ENCODE results near the gene SNHG17. TPM values are rescaled to one million over a fixed set of nuclear protein-coding genes. Genes with fewer than 3 reads are reported as not detected.

Gene SNHG17
- total and polyA plus RNA-seq, 9 of the 15 experiments (the other 6 are each of a cell fraction or from before 2014, with no cell fraction given) = 29.8 to 106 (median 57.7) TPM

Small RNA genes lying within 50 kb of the gene (small RNA-seq; reads per million reads assigned to genes)
- gene RF00056 (not detected), gene SNORA60 (4.5 reads per million, percentile 92 among the genes with 10 or more reads in this experiment), gene SNORA71A (48.5 reads per million, percentile 98 among the genes with 10 or more reads in this experiment), gene SNORA71B (17.3 reads per million, percentile 96 among the genes with 10 or more reads in this experiment), gene SNORA71C (10.8 reads per million, percentile 95 among the genes with 10 or more reads in this experiment), gene SNORA71D (492 reads per million, percentile 99 among the genes with 10 or more reads in this experiment), gene SNORA71E (not detected)

Other genes starting within 250 kb of the SNHG17 start
- not detected in 2 replicates for gene KIAA1755, start 174.6 kb downstream of the SNHG17 start, total RNA-seq (2014; rRNA removed)
- not detected in 2 replicates for gene KIAA1755, start 174.6 kb downstream of the SNHG17 start, total RNA-seq (2014; rRNA removed; fragmentation: Illumina TruSeq; extraction: Trizol)
- gene KIAA1755, start 174.6 kb downstream of the SNHG17 start, total RNA-seq (2015; rRNA removed; fragmentation: Illumina TruSeq; extraction: Trizol) = not detected in 2 replicates
- gene KIAA1755, start 174.6 kb downstream of the SNHG17 start, total RNA-seq (2021) = not detected in 2 replicates
- not detected in 2 replicates for gene KIAA1755, start 174.6 kb downstream of the SNHG17 start, polyA plus RNA-seq (2011; rRNA removed)
- not detected in 2 replicates for gene KIAA1755, start 174.6 kb downstream of the SNHG17 start, polyA plus RNA-seq (2014; fragmentation: Illumina TruSeq; extraction: Trizol)
- gene KIAA1755, start 174.6 kb downstream of the SNHG17 start, polyA plus RNA-seq (2014; fragmentation: Nextera tagmentation; extraction: Ambion mirVana) = not detected
- 0.12 TPM in 1 of 2 replicates, not detected in the other for gene KIAA1755, start 174.6 kb downstream of the SNHG17 start, polyA plus RNA-seq (2014; rRNA removed)
- not detected in 2 replicates for gene BPI, start 131.2 kb downstream of the SNHG17 start, total RNA-seq (2014; rRNA removed)
- not detected in 2 replicates for gene BPI, start 131.2 kb downstream of the SNHG17 start, total RNA-seq (2014; rRNA removed; fragmentation: Illumina TruSeq; extraction: Trizol)
- gene BPI, start 131.2 kb downstream of the SNHG17 start, total RNA-seq (2015; rRNA removed; fragmentation: Illumina TruSeq; extraction: Trizol) = not detected in 2 replicates
- not detected in 2 replicates for gene BPI, start 131.2 kb downstream of the SNHG17 start, total RNA-seq (2021)
- not detected in 2 replicates for gene BPI, start 131.2 kb downstream of the SNHG17 start, polyA plus RNA-seq (2011; rRNA removed)
- gene BPI, start 131.2 kb downstream of the SNHG17 start, polyA plus RNA-seq (2014; fragmentation: Illumina TruSeq; extraction: Trizol) = not detected in 2 replicates
- gene BPI, start 131.2 kb downstream of the SNHG17 start, polyA plus RNA-seq (2014; fragmentation: Nextera tagmentation; extraction: Ambion mirVana) = not detected
- not detected in 2 replicates for gene BPI, start 131.2 kb downstream of the SNHG17 start, polyA plus RNA-seq (2014; rRNA removed)
- gene LBP, start 88.8 kb downstream of the SNHG17 start, total RNA-seq (2014; rRNA removed) = 0.08 TPM in 1 of 2 replicates, not detected in the other
- not detected in 2 replicates for gene LBP, start 88.8 kb downstream of the SNHG17 start, total RNA-seq (2014; rRNA removed; fragmentation: Illumina TruSeq; extraction: Trizol)
- gene LBP, start 88.8 kb downstream of the SNHG17 start, total RNA-seq (2015; rRNA removed; fragmentation: Illumina TruSeq; extraction: Trizol) = 0.07 and 0.11 TPM in 2 replicates
- 0.11 and 0.31 TPM in 2 replicates for gene LBP, start 88.8 kb downstream of the SNHG17 start, total RNA-seq (2021)
- 0.10 TPM in 1 of 2 replicates, not detected in the other for gene LBP, start 88.8 kb downstream of the SNHG17 start, polyA plus RNA-seq (2011; rRNA removed)
- 0.15 TPM in 1 of 2 replicates, not detected in the other for gene LBP, start 88.8 kb downstream of the SNHG17 start, polyA plus RNA-seq (2014; fragmentation: Illumina TruSeq; extraction: Trizol)
- gene LBP, start 88.8 kb downstream of the SNHG17 start, polyA plus RNA-seq (2014; fragmentation: Nextera tagmentation; extraction: Ambion mirVana) = under 1 TPM; 0.06 to 0.07 TPM
- gene LBP, start 88.8 kb downstream of the SNHG17 start, polyA plus RNA-seq (2014; rRNA removed) = not detected in 2 replicates
- gene RALGAPB, start 37.5 kb upstream of the SNHG17 start, total RNA-seq (2014; rRNA removed) = 11.6 and 14.7 TPM in 2 replicates
- gene RALGAPB, start 37.5 kb upstream of the SNHG17 start, total RNA-seq (2014; rRNA removed; fragmentation: Illumina TruSeq; extraction: Trizol) = 18.5 and 21.2 TPM in 2 replicates
- gene RALGAPB, start 37.5 kb upstream of the SNHG17 start, total RNA-seq (2015; rRNA removed; fragmentation: Illumina TruSeq; extraction: Trizol) = 17.7 and 18.6 TPM in 2 replicates
- 21.7 and 23.8 TPM in 2 replicates for gene RALGAPB, start 37.5 kb upstream of the SNHG17 start, total RNA-seq (2021)
- gene RALGAPB, start 37.5 kb upstream of the SNHG17 start, polyA plus RNA-seq (2011; rRNA removed) = 12.5 and 13.6 TPM in 2 replicates
- 21.1 and 25.6 TPM in 2 replicates for gene RALGAPB, start 37.5 kb upstream of the SNHG17 start, polyA plus RNA-seq (2014; fragmentation: Illumina TruSeq; extraction: Trizol)
- 1 to 10 TPM; 4.3 to 6.0 TPM for gene RALGAPB, start 37.5 kb upstream of the SNHG17 start, polyA plus RNA-seq (2014; fragmentation: Nextera tagmentation; extraction: Ambion mirVana)
- 11.3 and 11.7 TPM in 2 replicates for gene RALGAPB, start 37.5 kb upstream of the SNHG17 start, polyA plus RNA-seq (2014; rRNA removed)
- gene ADIG, start 145.9 kb upstream of the SNHG17 start, total RNA-seq (2014; rRNA removed) = not detected in 2 replicates
- gene ADIG, start 145.9 kb upstream of the SNHG17 start, total RNA-seq (2014; rRNA removed; fragmentation: Illumina TruSeq; extraction: Trizol) = not detected in 2 replicates
- not detected in 2 replicates for gene ADIG, start 145.9 kb upstream of the SNHG17 start, total RNA-seq (2015; rRNA removed; fragmentation: Illumina TruSeq; extraction: Trizol)
- gene ADIG, start 145.9 kb upstream of the SNHG17 start, total RNA-seq (2021) = not detected in 2 replicates
- not detected in 2 replicates for gene ADIG, start 145.9 kb upstream of the SNHG17 start, polyA plus RNA-seq (2011; rRNA removed)
- not detected in 2 replicates for gene ADIG, start 145.9 kb upstream of the SNHG17 start, polyA plus RNA-seq (2014; fragmentation: Illumina TruSeq; extraction: Trizol)
- gene ADIG, start 145.9 kb upstream of the SNHG17 start, polyA plus RNA-seq (2014; fragmentation: Nextera tagmentation; extraction: Ambion mirVana) = not detected
- gene ADIG, start 145.9 kb upstream of the SNHG17 start, polyA plus RNA-seq (2014; rRNA removed) = not detected in 2 replicates
- not detected in 2 replicates for gene ARHGAP40, start 166.5 kb upstream of the SNHG17 start, total RNA-seq (2014; rRNA removed)
- gene ARHGAP40, start 166.5 kb upstream of the SNHG17 start, total RNA-seq (2014; rRNA removed; fragmentation: Illumina TruSeq; extraction: Trizol) = not detected in 2 replicates
- gene ARHGAP40, start 166.5 kb upstream of the SNHG17 start, total RNA-seq (2015; rRNA removed; fragmentation: Illumina TruSeq; extraction: Trizol) = not detected in 2 replicates
- not detected in 2 replicates for gene ARHGAP40, start 166.5 kb upstream of the SNHG17 start, total RNA-seq (2021)
- not detected in 2 replicates for gene ARHGAP40, start 166.5 kb upstream of the SNHG17 start, polyA plus RNA-seq (2011; rRNA removed)
- gene ARHGAP40, start 166.5 kb upstream of the SNHG17 start, polyA plus RNA-seq (2014; fragmentation: Illumina TruSeq; extraction: Trizol) = not detected in 2 replicates
- not detected for gene ARHGAP40, start 166.5 kb upstream of the SNHG17 start, polyA plus RNA-seq (2014; fragmentation: Nextera tagmentation; extraction: Ambion mirVana)
- gene ARHGAP40, start 166.5 kb upstream of the SNHG17 start, polyA plus RNA-seq (2014; rRNA removed) = not detected in 2 replicates

Data from K562 (cell line).